GM06990 (cell line): ENCODE results near the gene CACNA1B.

ENCODE experiments used
- DNase-seq: peaks from one replicate; pipeline ENCODE4 v3.0.0-alpha.2; 2011; ENCODE audit not compliant: insufficient read length; ENCODE audit errors: extremely low read depth
- H3K27me3 ChIP-seq: replicated peaks from 2 replicates; pipeline ENCODE4 v1.6.0; 2011; ENCODE audit warnings: low read length; ENCODE audit not compliant: control insufficient read depth, insufficient read depth
- H3K36me3 ChIP-seq: 2 replicates; pipeline ENCODE4 v1.5.1; 2011; ENCODE audit warnings: low read length; ENCODE audit not compliant: control insufficient read depth, insufficient read depth
- H3K4me3 ChIP-seq: replicated peaks from 2 replicates; pipeline ENCODE4 v1.5.1; 2011; ENCODE audit warnings: low read depth, mild to moderate bottlenecking, control low read depth, low read length
- TF ChIP-seq, protein P1 (sequence below): IDR thresholded peaks from 2 replicates; pipeline ENCODE4 v1.5.1; 2011; ENCODE audit warnings: low read length, control low read depth, mild to moderate bottlenecking, inconsistent platforms; ENCODE audit not compliant: insufficient read depth, poor library complexity, severe bottlenecking

Gene CACNA1B

GRCh38 chr9:137965177-137965795, 87.7 kb downstream of the CACNA1B start:
- H3K36me3 ChIP-seq = no peaks in the 10 kb centered on the region; the same call in 1 of the 2 replicates
- TF ChIP-seq, protein P1, sequence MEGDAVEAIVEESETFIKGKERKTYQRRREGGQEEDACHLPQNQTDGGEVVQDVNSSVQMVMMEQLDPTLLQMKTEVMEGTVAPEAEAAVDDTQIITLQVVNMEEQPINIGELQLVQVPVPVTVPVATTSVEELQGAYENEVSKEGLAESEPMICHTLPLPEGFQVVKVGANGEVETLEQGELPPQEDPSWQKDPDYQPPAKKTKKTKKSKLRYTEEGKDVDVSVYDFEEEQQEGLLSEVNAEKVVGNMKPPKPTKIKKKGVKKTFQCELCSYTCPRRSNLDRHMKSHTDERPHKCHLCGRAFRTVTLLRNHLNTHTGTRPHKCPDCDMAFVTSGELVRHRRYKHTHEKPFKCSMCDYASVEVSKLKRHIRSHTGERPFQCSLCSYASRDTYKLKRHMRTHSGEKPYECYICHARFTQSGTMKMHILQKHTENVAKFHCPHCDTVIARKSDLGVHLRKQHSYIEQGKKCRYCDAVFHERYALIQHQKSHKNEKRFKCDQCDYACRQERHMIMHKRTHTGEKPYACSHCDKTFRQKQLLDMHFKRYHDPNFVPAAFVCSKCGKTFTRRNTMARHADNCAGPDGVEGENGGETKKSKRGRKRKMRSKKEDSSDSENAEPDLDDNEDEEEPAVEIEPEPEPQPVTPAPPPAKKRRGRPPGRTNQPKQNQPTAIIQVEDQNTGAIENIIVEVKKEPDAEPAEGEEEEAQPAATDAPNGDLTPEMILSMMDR = no peak
- H3K4me3 ChIP-seq = no peak overlapping the region
- no peaks in the 10 kb centered on the region for H3K27me3 ChIP-seq
- no peak for DNase-seq

DNA sequence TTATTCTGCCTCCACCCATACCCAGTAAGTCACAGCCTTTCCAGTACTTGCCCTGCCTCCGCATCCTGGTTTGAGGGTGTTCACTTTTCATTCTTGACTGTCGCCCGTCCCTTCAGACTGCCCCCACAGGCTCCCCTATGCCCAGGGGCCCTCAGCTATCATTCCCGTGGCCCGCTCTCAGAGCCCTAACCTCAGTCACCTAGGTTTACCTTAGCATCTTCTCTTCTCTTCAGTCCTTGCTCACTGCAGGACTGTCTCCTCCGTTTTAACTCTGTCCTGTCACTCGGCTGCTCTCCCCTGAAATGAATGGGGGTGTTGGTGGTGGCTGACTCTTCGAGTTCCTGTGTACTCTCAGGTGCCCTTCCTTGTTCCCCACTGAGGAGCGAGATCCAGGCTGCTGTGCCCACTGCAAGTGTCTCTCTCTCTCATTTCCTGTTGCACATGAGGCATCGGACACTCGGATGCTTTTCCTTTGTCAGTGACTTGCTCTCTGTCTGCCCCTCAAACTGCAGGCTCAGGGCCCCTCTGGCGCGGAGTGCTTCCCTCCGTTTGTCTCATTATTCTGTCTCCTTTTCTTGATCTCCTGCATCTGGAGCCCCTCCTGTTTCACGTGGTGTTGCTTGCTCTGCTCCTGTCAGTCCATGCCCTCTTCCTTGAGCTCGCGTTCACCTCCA, 89.8 kb downstream of the CACNA1B start:
- Histone ChIP-seq H3K4me3 (no peak overlapping the region), H3K36me3 (no peaks in the 10 kb centered on the region; the same call in 1 of the 2 replicates), H3K27me3 (no peaks in the 10 kb centered on the region; the same call in 1 of the 2 replicates)
- DNase-seq = no peak
- TF ChIP-seq, protein P1 = no peak

DNA sequence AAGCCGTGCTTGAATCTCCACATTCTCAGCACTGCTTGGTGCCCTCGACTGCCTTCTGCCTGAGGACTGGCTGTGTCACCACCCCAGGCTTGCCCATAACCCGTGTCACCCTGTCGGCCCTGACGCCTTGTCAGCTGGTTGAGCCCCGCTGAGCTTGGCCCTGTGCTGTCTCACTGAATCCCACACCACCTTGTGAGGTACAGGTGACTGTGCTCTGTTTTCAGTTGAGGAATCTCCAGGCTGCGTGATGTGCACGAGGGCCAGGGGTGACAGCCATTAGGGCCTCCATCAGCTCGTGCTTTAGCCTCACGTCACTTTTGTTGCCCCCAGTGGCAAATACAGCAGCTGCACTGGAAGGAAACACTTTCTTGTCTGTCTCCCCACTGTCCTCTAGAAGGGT, 90.7 kb downstream of the CACNA1B start:
- Histone ChIP-seq H3K36me3 (no peaks in the 10 kb centered on the region; the same call in 1 of the 2 replicates), H3K27me3 (no peaks in the 10 kb centered on the region; the same call in 1 of the 2 replicates), H3K4me3 (no peak overlapping the region)
- TF ChIP-seq, protein P1 = peak; percentile 1
- no peak for DNase-seq

- Histone ChIP-seq H3K4me3 (no peak overlapping the region), H3K36me3 (no peaks in the 10 kb centered on the region; the same call in 1 of the 2 replicates), H3K27me3 (no peaks in the 10 kb centered on the region; the same call in 1 of the 2 replicates)
- TF ChIP-seq, protein P1 = no peak
- DNase-seq = no peak
Observed at GRCh38 chr9:137969008-137969407, 91.4 kb downstream of the CACNA1B start.

DNA sequence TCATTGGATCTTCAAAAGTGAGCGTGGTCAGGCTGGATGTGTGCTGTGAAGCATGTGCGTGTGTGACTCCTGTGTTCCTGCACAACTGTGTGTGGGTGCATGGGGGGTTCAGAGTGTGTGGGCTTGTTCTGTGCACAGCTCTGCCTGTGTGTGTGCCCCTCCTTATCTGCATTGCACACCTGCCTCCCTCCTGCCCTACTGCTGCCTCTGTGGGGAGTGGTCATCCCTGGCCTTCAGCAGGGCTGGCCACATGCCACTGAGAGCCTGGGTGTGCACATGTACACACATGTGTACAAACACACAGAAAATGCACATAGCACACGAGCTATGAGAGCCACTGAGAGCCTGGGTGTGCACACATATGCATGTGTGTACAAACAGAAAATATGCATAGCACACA, 92.1 kb downstream of the CACNA1B start:
- H3K4me3 ChIP-seq = no peak overlapping the region

More for the DNA sequence above, 92.1 kb downstream of the CACNA1B start:
- TF ChIP-seq, protein P1 = no peak
- no peak for DNase-seq
- Histone ChIP-seq H3K36me3 (no peaks in the 10 kb centered on the region; the same call in 1 of the 2 replicates), H3K27me3 (no peaks in the 10 kb centered on the region; the same call in 1 of the 2 replicates)
